Chondrocyte (in vitro differentiated cells): ENCODE results near the gene FUT9. TPM values are rescaled to one million over a fixed set of nuclear protein-coding genes. Genes with fewer than 3 reads are reported as not detected.

Experiments used
- DNase-seq: peaks from one replicate; pipeline ENCODE4 v3.0.0; 2021; ENCODE audit warnings: mixed read lengths, low spot score
- H3K27ac Mint-ChIP-seq: one replicate; pipeline ENCODE4 v1.8.0; 2021; ENCODE audit warnings: mild to moderate bottlenecking, moderate library complexity, mixed read lengths; ENCODE audit not compliant: unreplicated experiment
- H3K27me3 Mint-ChIP-seq: 2 replicates; pipeline ENCODE4 v1.8.0; 2021; ENCODE audit warnings: low read depth, mixed read lengths
- H3K36me3 Mint-ChIP-seq: 2 replicates; pipeline ENCODE4 v1.8.0; 2021; ENCODE audit warnings: low read depth, mixed read lengths
- H3K4me1 Mint-ChIP-seq: 2 replicates; pipeline ENCODE4 v1.8.0; 2021; ENCODE audit warnings: low read depth, mild to moderate bottlenecking, mixed read lengths
- H3K4me3 Mint-ChIP-seq: one replicate; pipeline ENCODE4 v1.8.0; 2021; ENCODE audit warnings: mild to moderate bottlenecking, moderate library complexity, mixed read lengths; ENCODE audit not compliant: unreplicated experiment
- H3K9me3 Mint-ChIP-seq: 2 replicates; pipeline ENCODE4 v1.8.0; 2021; ENCODE audit warnings: low read depth, mixed read lengths
- total RNA-seq: library from RNA; stranded (reverse); gene quantifications from 3 replicates; pipeline ENCODE4 v1.2.1, GENCODE V29; 2021
- TF ChIP-seq, protein P1 (sequence below): fragments of 200-600 bp; sonication (generic); IDR thresholded peaks from 2 replicates; pipeline ENCODE4 v1.5.0; 2021; ENCODE audit warnings: antibody characterized with exemption, mild to moderate bottlenecking, moderate library complexity

FUT9 gene
- total RNA-seq, 1 donor from 2014 or later: not detected

- Mint-ChIP-seq H3K27me3 (peaks cover 3% of the 10 kb centered on the region), H3K4me3 (no peak overlapping the region), H3K4me1 (no peaks in the 10 kb centered on the region), H3K9me3 (no peaks in the 10 kb centered on the region), H3K36me3 (no peaks in the 10 kb centered on the region), H3K27ac (no peak overlapping the region)
- DNase-seq: no peak
- TF ChIP-seq, protein P1, sequence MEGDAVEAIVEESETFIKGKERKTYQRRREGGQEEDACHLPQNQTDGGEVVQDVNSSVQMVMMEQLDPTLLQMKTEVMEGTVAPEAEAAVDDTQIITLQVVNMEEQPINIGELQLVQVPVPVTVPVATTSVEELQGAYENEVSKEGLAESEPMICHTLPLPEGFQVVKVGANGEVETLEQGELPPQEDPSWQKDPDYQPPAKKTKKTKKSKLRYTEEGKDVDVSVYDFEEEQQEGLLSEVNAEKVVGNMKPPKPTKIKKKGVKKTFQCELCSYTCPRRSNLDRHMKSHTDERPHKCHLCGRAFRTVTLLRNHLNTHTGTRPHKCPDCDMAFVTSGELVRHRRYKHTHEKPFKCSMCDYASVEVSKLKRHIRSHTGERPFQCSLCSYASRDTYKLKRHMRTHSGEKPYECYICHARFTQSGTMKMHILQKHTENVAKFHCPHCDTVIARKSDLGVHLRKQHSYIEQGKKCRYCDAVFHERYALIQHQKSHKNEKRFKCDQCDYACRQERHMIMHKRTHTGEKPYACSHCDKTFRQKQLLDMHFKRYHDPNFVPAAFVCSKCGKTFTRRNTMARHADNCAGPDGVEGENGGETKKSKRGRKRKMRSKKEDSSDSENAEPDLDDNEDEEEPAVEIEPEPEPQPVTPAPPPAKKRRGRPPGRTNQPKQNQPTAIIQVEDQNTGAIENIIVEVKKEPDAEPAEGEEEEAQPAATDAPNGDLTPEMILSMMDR: no peak
Measured at GRCh38 chr6:96075826-96076225, 60.1 kb downstream of the FUT9 start.

DNA sequence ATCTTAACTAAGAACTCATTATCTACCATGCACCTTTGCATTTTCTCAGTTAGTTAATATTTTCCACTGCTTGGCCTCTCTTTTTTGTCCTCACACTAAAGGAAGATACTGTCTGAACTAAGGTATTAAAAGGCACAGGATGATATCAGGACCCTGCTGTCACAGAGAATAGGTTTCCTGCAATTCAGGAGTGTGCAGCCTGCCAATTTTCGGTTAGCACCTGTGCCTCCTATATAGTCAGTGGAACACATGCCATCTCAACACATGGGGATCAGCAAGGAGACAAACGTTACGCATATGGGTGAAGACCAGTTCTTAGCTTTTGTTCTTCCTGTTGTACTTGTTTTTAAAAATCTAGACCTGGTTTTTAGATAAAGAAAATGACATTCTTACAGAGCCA is 71.0 kb downstream of the FUT9 start:
- no peak for DNase-seq
- Mint-ChIP-seq H3K27me3 (peaks cover 1% of the 10 kb centered on the region), H3K36me3 (no peaks in the 10 kb centered on the region), H3K9me3 (peaks cover 2% of the 10 kb centered on the region), H3K4me1 (no peaks in the 10 kb centered on the region), H3K27ac (no peak overlapping the region), H3K4me3 (no peak overlapping the region)
- TF ChIP-seq, protein P1: no peak

- H3K36me3 Mint-ChIP-seq: no peaks in the 10 kb centered on the region
- TF ChIP-seq, protein P1: peak; percentile 43
- no peaks in the 10 kb centered on the region for H3K4me1 Mint-ChIP-seq
- DNase-seq: no peak
- H3K27me3 Mint-ChIP-seq: peaks cover 1% of the 10 kb centered on the region
- no peak overlapping the region for H3K27ac Mint-ChIP-seq
- no peak overlapping the region for H3K4me3 Mint-ChIP-seq
- peaks cover 2% of the 10 kb centered on the region for H3K9me3 Mint-ChIP-seq
Measured at GRCh38 chr6:96089173-96089572, 73.4 kb downstream of the FUT9 start.

DNA sequence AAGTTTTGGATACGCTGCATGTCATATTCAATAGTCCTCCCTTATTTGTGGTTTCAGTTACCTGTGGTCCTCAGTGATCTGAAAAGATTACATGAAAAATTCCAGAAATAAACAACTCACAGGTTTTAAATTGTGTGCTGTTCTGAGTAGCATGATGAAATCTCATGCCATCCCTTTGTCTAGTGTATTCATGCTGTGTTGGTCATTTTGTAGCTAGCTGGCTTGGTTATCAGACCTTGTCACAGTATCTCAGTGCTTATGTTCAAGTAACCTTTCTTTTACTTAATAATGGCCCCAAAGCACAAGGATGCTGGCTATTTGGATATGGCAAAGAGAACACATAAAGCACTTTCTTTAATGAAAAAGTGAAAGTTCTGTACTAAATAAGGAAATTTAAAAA is 78.3 kb downstream of the FUT9 start:
- no peak for DNase-seq
- H3K36me3 Mint-ChIP-seq: no peaks in the 10 kb centered on the region
- H3K27ac Mint-ChIP-seq: no peak overlapping the region
- H3K9me3 Mint-ChIP-seq: no peaks in the 10 kb centered on the region
- no peaks in the 10 kb centered on the region for H3K4me1 Mint-ChIP-seq
- TF ChIP-seq, protein P1: no peak
- no peak overlapping the region for H3K4me3 Mint-ChIP-seq
- H3K27me3 Mint-ChIP-seq: peaks cover 6% of the 10 kb centered on the region

DNA sequence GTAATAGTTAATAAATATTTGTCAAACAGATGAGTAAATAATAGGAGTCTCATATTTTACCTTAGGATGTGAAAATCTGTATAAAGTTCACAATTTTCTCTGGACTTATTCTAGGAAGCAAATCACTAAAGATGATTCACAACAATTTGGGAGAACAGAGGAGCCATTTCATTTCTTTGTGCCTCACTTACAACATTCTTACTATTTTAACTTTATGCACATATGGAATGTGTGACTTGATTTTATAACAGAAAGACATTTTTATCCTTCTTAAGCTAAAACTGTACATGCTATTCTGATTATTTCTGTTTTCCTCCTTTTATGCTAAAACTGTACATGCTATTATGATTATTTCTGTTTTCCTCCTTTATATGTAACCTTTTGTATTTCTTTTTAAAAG is 83.3 kb downstream of the FUT9 start:
- H3K27me3 Mint-ChIP-seq: peaks cover 4% of the 10 kb centered on the region
- no peaks in the 10 kb centered on the region for H3K36me3 Mint-ChIP-seq
- TF ChIP-seq, protein P1: no peak
- no peak for DNase-seq
- no peaks in the 10 kb centered on the region for H3K4me1 Mint-ChIP-seq
- H3K9me3 Mint-ChIP-seq: no peaks in the 10 kb centered on the region
- H3K27ac Mint-ChIP-seq: no peak overlapping the region
- no peak overlapping the region for H3K4me3 Mint-ChIP-seq
